ENCODE measurements around the gene CBARP.

Gene CBARP

GRCh38 chr19:1259206-1259875 lies 21.5 kb upstream of the CBARP start:
- peaks cover 31% of the 10 kb centered on the region for H3K36me3 ChIP-seq (ENCODE audit: control insufficient read depth, insufficient read depth, low read length)
- peaks cover 72% of the 10 kb centered on the region for H3K4me1 ChIP-seq (ENCODE audit: control insufficient read depth, insufficient read depth, low read length)
- peak overlapping the region; percentile 12 for H3K4me3 ChIP-seq (ENCODE audit: low read length)
- no peaks in the 10 kb centered on the region for H3K27me3 ChIP-seq (ENCODE audit: control insufficient read depth, insufficient read depth, low read length)
- no peaks in the 10 kb centered on the region for H3K9me3 ChIP-seq (ENCODE audit: control insufficient read depth, low read length)
- peak overlapping the region; percentile 65 for H3K9ac ChIP-seq (ENCODE audit: low read length)

GRCh38 chr19:1258707-1259205 lies 21.0 kb upstream of the CBARP start:
- H3K36me3 ChIP-seq (ENCODE audit: control insufficient read depth, insufficient read depth, low read length) = peaks cover 32% of the 10 kb centered on the region
- H3K4me3 ChIP-seq (ENCODE audit: low read length) = peak overlapping the region; percentile 12
- peaks cover 77% of the 10 kb centered on the region for H3K4me1 ChIP-seq (ENCODE audit: control insufficient read depth, insufficient read depth, low read length)
- no peaks in the 10 kb centered on the region for H3K27me3 ChIP-seq (ENCODE audit: control insufficient read depth, insufficient read depth, low read length)
- peak overlapping the region; percentile 65 for H3K9ac ChIP-seq (ENCODE audit: low read length)
- H3K9me3 ChIP-seq (ENCODE audit: control insufficient read depth, low read length) = no peaks in the 10 kb centered on the region

GRCh38 chr19:1258163-1258492 lies 20.3 kb upstream of the CBARP start:
- Histone ChIP-seq H3K27me3 (ENCODE audit: control insufficient read depth, insufficient read depth, low read length) (no peaks in the 10 kb centered on the region), H3K9ac (ENCODE audit: low read length) (no peak overlapping the region), H3K4me3 (ENCODE audit: low read length) (no peak overlapping the region), H3K9me3 (ENCODE audit: control insufficient read depth, low read length) (no peaks in the 10 kb centered on the region), H3K36me3 (ENCODE audit: control insufficient read depth, insufficient read depth, low read length) (peaks cover 32% of the 10 kb centered on the region), H3K4me1 (ENCODE audit: control insufficient read depth, insufficient read depth, low read length) (peaks cover 79% of the 10 kb centered on the region)

GRCh38 chr19:1257475-1258162 lies 19.8 kb upstream of the CBARP start:
- no peaks in the 10 kb centered on the region for H3K9me3 ChIP-seq (ENCODE audit: control insufficient read depth, low read length)
- H3K27me3 ChIP-seq (ENCODE audit: control insufficient read depth, insufficient read depth, low read length) = no peaks in the 10 kb centered on the region
- no peak overlapping the region for H3K4me3 ChIP-seq (ENCODE audit: low read length)
- H3K9ac ChIP-seq (ENCODE audit: low read length) = no peak overlapping the region
- H3K4me1 ChIP-seq (ENCODE audit: control insufficient read depth, insufficient read depth, low read length) = peaks cover 74% of the 10 kb centered on the region
- H3K36me3 ChIP-seq (ENCODE audit: control insufficient read depth, insufficient read depth, low read length) = peaks cover 32% of the 10 kb centered on the region

GRCh38 chr19:1256646-1257474 lies 19.1 kb upstream of the CBARP start:
- Histone ChIP-seq H3K4me1 (ENCODE audit: control insufficient read depth, insufficient read depth, low read length) (peaks cover 67% of the 10 kb centered on the region), H3K36me3 (ENCODE audit: control insufficient read depth, insufficient read depth, low read length) (peaks cover 34% of the 10 kb centered on the region), H3K9ac (ENCODE audit: low read length) (no peak overlapping the region)

GRCh38 chr19:1255186-1256161 lies 17.7 kb upstream of the CBARP start:
- Histone ChIP-seq H3K9me3 (ENCODE audit: control insufficient read depth, low read length) (no peaks in the 10 kb centered on the region), H3K27me3 (ENCODE audit: control insufficient read depth, insufficient read depth, low read length) (no peaks in the 10 kb centered on the region), H3K4me1 (ENCODE audit: control insufficient read depth, insufficient read depth, low read length) (peaks cover 61% of the 10 kb centered on the region), H3K36me3 (ENCODE audit: control insufficient read depth, insufficient read depth, low read length) (peaks cover 40% of the 10 kb centered on the region), H3K4me3 (ENCODE audit: low read length) (no peak overlapping the region), H3K9ac (ENCODE audit: low read length) (peak overlapping the region; percentile 33)

More at GRCh38 chr19:1256646-1257474, 19.1 kb upstream of the CBARP start:
- H3K9me3 ChIP-seq (ENCODE audit: control insufficient read depth, low read length) = no peaks in the 10 kb centered on the region
- H3K27me3 ChIP-seq (ENCODE audit: control insufficient read depth, insufficient read depth, low read length) = no peaks in the 10 kb centered on the region
- H3K4me3 ChIP-seq (ENCODE audit: low read length) = no peak overlapping the region

- H3K4me3 ChIP-seq (ENCODE audit: low read length) = no peak overlapping the region
- H3K27me3 ChIP-seq (ENCODE audit: control insufficient read depth, insufficient read depth, low read length) = no peaks in the 10 kb centered on the region
- peaks cover 40% of the 10 kb centered on the region for H3K36me3 ChIP-seq (ENCODE audit: control insufficient read depth, insufficient read depth, low read length)
- H3K9ac ChIP-seq (ENCODE audit: low read length) = peak overlapping the region; percentile 33
- H3K9me3 ChIP-seq (ENCODE audit: control insufficient read depth, low read length) = no peaks in the 10 kb centered on the region
- H3K4me1 ChIP-seq (ENCODE audit: control insufficient read depth, insufficient read depth, low read length) = peaks cover 53% of the 10 kb centered on the region
Measured at GRCh38 chr19:1254530-1255185, 16.9 kb upstream of the CBARP start.

GRCh38 chr19:1254081-1254527 lies 16.3 kb upstream of the CBARP start:
- H3K27me3 ChIP-seq (ENCODE audit: control insufficient read depth, insufficient read depth, low read length) = no peaks in the 10 kb centered on the region
- peaks cover 40% of the 10 kb centered on the region for H3K36me3 ChIP-seq (ENCODE audit: control insufficient read depth, insufficient read depth, low read length)
- no peak overlapping the region for H3K4me3 ChIP-seq (ENCODE audit: low read length)
- no peaks in the 10 kb centered on the region for H3K9me3 ChIP-seq (ENCODE audit: control insufficient read depth, low read length)
- peak overlapping the region; percentile 33 for H3K9ac ChIP-seq (ENCODE audit: low read length)
- peaks cover 47% of the 10 kb centered on the region for H3K4me1 ChIP-seq (ENCODE audit: control insufficient read depth, insufficient read depth, low read length)

- Histone ChIP-seq H3K9me3 (ENCODE audit: control insufficient read depth, low read length) (no peaks in the 10 kb centered on the region), H3K4me3 (ENCODE audit: low read length) (no peak overlapping the region), H3K9ac (ENCODE audit: low read length) (peak overlapping the region; percentile 90), H3K4me1 (ENCODE audit: control insufficient read depth, insufficient read depth, low read length) (peaks cover 42% of the 10 kb centered on the region), H3K27me3 (ENCODE audit: control insufficient read depth, insufficient read depth, low read length) (no peaks in the 10 kb centered on the region), H3K36me3 (ENCODE audit: control insufficient read depth, insufficient read depth, low read length) (peaks cover 40% of the 10 kb centered on the region)
Measured at GRCh38 chr19:1253514-1254080, 15.8 kb upstream of the CBARP start.

GRCh38 chr19:1252821-1253513 lies 15.2 kb upstream of the CBARP start:
- Histone ChIP-seq H3K9ac (ENCODE audit: low read length) (peak overlapping the region; percentile 90), H3K36me3 (ENCODE audit: control insufficient read depth, insufficient read depth, low read length) (peaks cover 38% of the 10 kb centered on the region), H3K27me3 (ENCODE audit: control insufficient read depth, insufficient read depth, low read length) (no peaks in the 10 kb centered on the region), H3K9me3 (ENCODE audit: control insufficient read depth, low read length) (no peaks in the 10 kb centered on the region), H3K4me3 (ENCODE audit: low read length) (no peak overlapping the region), H3K4me1 (ENCODE audit: control insufficient read depth, insufficient read depth, low read length) (peaks cover 39% of the 10 kb centered on the region)

Measured in mucosa of stomach (tissue), 1 donor.